ENCODE results near the gene NR3C1. TPM values are rescaled to one million over a fixed set of nuclear protein-coding genes. Genes with fewer than 3 reads are reported as not detected.

NR3C1 gene
- total RNA-seq, 1 experiment from 2014 or later = 31.4 TPM

GRCh38 chr5:143248391-143248790 is 155.1 kb downstream of the NR3C1 start:
- no peak for TF ChIP-seq CTCF (conservative IDR thresholded peaks at IDR 0.05)
- no peak for DNase-seq
- Histone ChIP-seq H3K4me1 (ENCODE audit: insufficient read depth, low read length) (no peaks in the 10 kb centered on the region; the same call in 1 of the 2 replicates), H4K91ac (ENCODE audit: insufficient read length, low read depth, low read length) (no peak overlapping the region), H3K9ac (ENCODE audit: extremely low read depth, insufficient read length, low read length) (no peak overlapping the region), H3K23me2 (ENCODE audit: insufficient read length, low read depth, low read length, poor library complexity, severe bottlenecking) (no peaks in the 10 kb centered on the region), H3K14ac (ENCODE audit: insufficient read depth, low read length) (no peak overlapping the region), H4K5ac (ENCODE audit: insufficient read length, low read depth, low read length) (no peak overlapping the region), H3T11ph (ENCODE audit: low read length) (no peak overlapping the region), H3K4me2 (ENCODE audit: insufficient read depth, insufficient read length, low read length) (no peak overlapping the region), H3K23ac (ENCODE audit: insufficient read length, low read depth, low read length) (no peak overlapping the region), H3K56ac (ENCODE audit: insufficient read length, low read depth, low read length) (no peak overlapping the region), H2AK5ac (ENCODE audit: insufficient read length, low read length) (no peak overlapping the region), H4K8ac (replicated peaks; ENCODE audit: insufficient read length, low read depth, low read length) (no peak overlapping the region), H2BK120ac (ENCODE audit: low read depth, low read length, poor library complexity, severe bottlenecking) (no peak overlapping the region), H4K20me1 (ENCODE audit: control insufficient read depth, insufficient read depth, insufficient read length) (no peaks in the 10 kb centered on the region), H3K79me1 (ENCODE audit: insufficient read depth, low read depth, low read length, poor library complexity, severe bottlenecking) (no peaks in the 10 kb centered on the region), H2BK20ac (ENCODE audit: low read depth, low read length, poor library complexity, severe bottlenecking) (no peak overlapping the region), H2BK15ac (ENCODE audit: low read depth, low read length) (no peak overlapping the region), H3K9me3 (ENCODE audit: control insufficient read depth, low read depth, low read length) (no peaks in the 10 kb centered on the region), H3K4ac (ENCODE audit: low read depth, low read length) (no peak overlapping the region), H2BK5ac (ENCODE audit: insufficient read length, low read length) (no peak overlapping the region), H3K18ac (ENCODE audit: insufficient read length, low read depth, low read length) (no peak overlapping the region), H3K27ac (ENCODE audit: insufficient read length, low read depth, low read length) (no peak overlapping the region), H3K79me2 (ENCODE audit: insufficient read depth, low read length) (no peaks in the 10 kb centered on the region), H3K27me3 (ENCODE audit: insufficient read depth, low read length) (no peaks in the 10 kb centered on the region), H2BK12ac (ENCODE audit: insufficient read length, low read depth, low read length) (no peak overlapping the region), H2AFZ (ENCODE audit: low read length) (no peak overlapping the region)
- Mint-ChIP-seq H3K9me3 (peaks cover 0 to 10% of the 10 kb centered on the region in 2 experiments; a peak in 3 of 5 replicates), H3K4me1 (peaks cover 8% of the 10 kb centered on the region in 2 experiments; a peak in 3 of 4 replicates), H3K4me3 (no peak overlapping the region), H3K27me3 (ENCODE audit: low read depth) (no peaks in the 10 kb centered on the region; the same call in 1 of the 2 replicates), H3K36me3 (ENCODE audit: insufficient read depth in 1 of 3, low read depth in 3 of 3) (peaks cover 0 to 4% (median 0%) of the 10 kb centered on the region in 3 experiments; a peak in 1 of 7 replicates), H3K27ac (no peak overlapping the region)
- no CpG with 5 or more reads among the region's 3 CpGs for WGBS (ENCODE audit: extremely low coverage, insufficient read length, low lambda C conversion rate)

Measured in H9 (cell line).